ENCODE measurements around the gene ABCC6. TPM values are rescaled to one million over a fixed set of nuclear protein-coding genes. Genes with fewer than 3 reads are reported as not detected.

The ABCC6 gene
- total and polyA plus RNA-seq, 10 of the 15 experiments (the other 5 are each of a cell fraction or from before 2014, with no cell fraction given): 0.05 to 0.13 (median 0.06) TPM; not detected in 5

- no peak for TF ChIP-seq E4F1 (IDR thresholded peaks at IDR 0.05; ENCODE audit: borderline replicate concordance, partially characterized antibody)
These were observed 121.7 kb downstream of the ABCC6 start (continued) for GRCh38 chr16:16101585-16101984.

- Histone ChIP-seq H3K27ac (ENCODE audit: control insufficient read depth, insufficient read depth) (no peak overlapping the region), H3K4me3 (no peak overlapping the region), H3K4me1 (ENCODE audit: control insufficient read depth, insufficient read depth, low read length) (no peaks in the 10 kb centered on the region), H3K27me3 (replicated peaks in 1 of 2; ENCODE audit: control insufficient read depth in 2 of 2, insufficient read depth in 2 of 2, low read length in 1 of 2) (no peaks in the 10 kb centered on the region), H3K79me2 (ENCODE audit: control insufficient read depth, insufficient read depth, low read length) (no peaks in the 10 kb centered on the region), H3K36me3 (ENCODE audit: control insufficient read depth in 2 of 2, insufficient read depth in 2 of 2, low read length in 1 of 2) (peaks cover 27 to 32% of the 10 kb centered on the region in 2 experiments), H2AFZ (ENCODE audit: control insufficient read depth, low read depth, low read length) (no peak overlapping the region), H3K9ac (ENCODE audit: control insufficient read depth, insufficient read depth, low read length) (no peak overlapping the region), H4K20me1 (ENCODE audit: control insufficient read depth, insufficient read depth) (no peaks in the 10 kb centered on the region), H3K9me3 (replicated peaks; ENCODE audit: control insufficient read depth, insufficient read depth, low read length) (no peaks in the 10 kb centered on the region; the same call in 2 of the 3 replicates), H3K4me2 (ENCODE audit: control insufficient read depth, insufficient read depth) (no peak overlapping the region)
- POLR2A ChIA-PET: interaction anchor here (0.6 kb wide), 1 partner anchor 198 kb away, joined by 4 read pairs; no protein-coding TSS in a partner anchor
- no peak for DNase-seq (ENCODE audit: low read depth, low spot score)
- RAD21 ChIA-PET (ENCODE audit: unreplicated experiment): no interaction called here
- TF ChIP-seq GATAD2B (conservative IDR thresholded peaks at IDR 0.05; ENCODE audit: low read depth) (no peak), ZNF384 (IDR thresholded peaks at IDR 0.05; ENCODE audit: borderline replicate concordance, low read depth, low read length) (no peak), HDGF (IDR thresholded peaks at IDR 0.05) (no peak), NR2C1 (IDR thresholded peaks at IDR 0.05) (no peak), SMAD5 (IDR thresholded peaks at IDR 0.05; ENCODE audit: low read depth) (no peak), RELA (IDR thresholded peaks at IDR 0.05; ENCODE audit: borderline replicate concordance, partially characterized antibody) (no peak)
- WGBS (ENCODE audit: insufficient coverage, insufficient replicate concordance, low lambda C conversion rate, missing lambda C conversion rate): 27% methylated on average over 8 of the region's 8 CpGs
- BruUV-seq (replicated peaks): no TSS peak
- intact Hi-C loops (cut with micrococcal nuclease; ENCODE audit: unreplicated experiment): no loop called here
- SMC1A ChIA-PET (ENCODE audit: uncharacterized antibody, unreplicated experiment): interaction anchor here (1.5 kb wide), 1 partner anchor 12 kb away, joined by 4 read pairs; no protein-coding TSS in a partner anchor
- FAIRE-seq: no peak
- CTCF ChIA-PET: no interaction called here
- ATAC-seq: no peak
- in situ Hi-C loops (cut with MboI): no loop called here
These were observed 122.7 kb downstream of the ABCC6 start for GRCh38 chr16:16100631-16101030.

Measured in GM12878 (cell line).